Inferior parietal cortex (tissue), 1 donor: ENCODE data around the gene KCNJ8.
"Not testable (repeated sequence)": the region's sequence is repeated elsewhere in the genome, so short reads cannot be mapped to it uniquely, and the experiment has no call there.

Source experiments
- DNase-seq: peaks from one replicate; pipeline ENCODE4 v3.0.0-alpha.2; 2016; ENCODE audit errors: extremely low spot score

The KCNJ8 gene

GRCh38 chr12:21786041-21786531, 11.6 kb upstream of the KCNJ8 start:
- no peak for DNase-seq

DNA sequence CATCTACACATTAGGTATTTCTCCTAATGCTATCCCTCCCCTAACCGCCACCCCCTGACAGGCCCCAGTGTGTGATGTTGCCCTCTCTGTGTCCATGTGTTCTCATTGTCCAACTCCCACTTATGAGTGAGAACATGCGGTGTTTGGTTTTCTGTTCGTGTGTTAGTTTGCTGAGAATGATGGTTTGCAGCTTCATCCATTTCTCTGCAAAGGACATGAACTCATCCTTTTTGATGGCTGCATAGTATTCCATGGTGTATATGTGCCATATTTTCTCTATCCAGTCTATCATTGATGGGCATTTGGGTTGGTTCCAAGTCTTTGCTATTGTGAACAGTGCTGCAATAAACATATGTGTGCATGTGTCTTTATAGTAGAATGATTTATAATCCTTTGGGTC, 8.2 kb upstream of the KCNJ8 start:
- DNase-seq, result not testable (repeated sequence)

- DNase-seq, result no peak
Measured at GRCh38 chr12:21780786-21781185, 6.3 kb upstream of the KCNJ8 start.

GRCh38 chr12:21776175-21776574, 1.7 kb upstream of the KCNJ8 start:
- DNase-seq, result no peak

GRCh38 chr12:21775133-21775820, 771 bp upstream of the KCNJ8 start:
- DNase-seq, result no peak

GRCh38 chr12:21773806-21774205, 700 bp downstream of the KCNJ8 start:
- no peak for DNase-seq

DNA sequence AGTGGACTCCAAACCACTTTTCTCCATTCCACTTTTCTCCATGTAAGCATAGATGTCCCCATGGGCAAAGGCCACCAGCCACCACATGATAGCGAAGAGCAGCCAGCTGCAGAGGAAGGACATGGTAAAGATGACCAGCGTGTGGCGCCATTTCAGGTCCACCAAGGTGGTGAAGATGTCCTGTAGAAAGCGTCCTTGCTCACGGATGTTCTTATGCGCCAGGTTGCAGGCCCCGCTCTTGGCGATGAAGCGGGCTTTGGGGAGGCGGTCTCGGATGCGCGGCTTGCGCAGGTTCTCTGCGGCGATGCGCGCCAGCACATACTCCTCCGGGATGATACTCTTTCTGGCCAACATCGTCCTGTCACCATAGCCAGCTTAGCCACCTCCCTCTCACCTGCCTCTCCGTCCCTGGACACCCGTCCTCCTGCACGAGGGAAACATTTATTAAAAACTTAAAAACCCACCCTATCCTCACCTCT, 1.2 kb downstream of the KCNJ8 start:
- DNase-seq, result no peak

GRCh38 chr12:21771311-21771710, 3.2 kb downstream of the KCNJ8 start:
- DNase-seq, result no peak

- no peak for DNase-seq
Measured at GRCh38 chr12:21769307-21769706, 5.2 kb downstream of the KCNJ8 start.

DNA sequence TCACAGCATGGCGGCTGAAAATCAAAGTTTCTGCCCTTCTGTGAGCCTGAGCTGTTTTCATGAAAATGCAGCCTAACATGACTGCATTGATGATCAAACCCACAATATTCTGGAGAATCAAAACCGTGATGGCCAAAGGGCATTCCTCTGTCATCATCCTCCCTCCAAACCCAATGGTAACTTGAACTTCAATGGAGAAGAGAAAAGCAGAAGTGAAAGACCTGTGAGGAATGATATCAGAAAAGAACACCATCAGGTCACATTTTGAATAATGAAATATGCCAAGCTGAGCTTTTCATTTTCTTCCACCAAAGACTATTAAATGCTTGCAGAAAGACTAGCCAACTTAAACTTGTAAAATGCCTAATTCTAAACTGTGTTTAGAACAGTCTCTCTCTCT, 8.1 kb downstream of the KCNJ8 start:
- no peak for DNase-seq

GRCh38 chr12:21764950-21765349, 9.6 kb downstream of the KCNJ8 start:
- DNase-seq, result no peak

DNA sequence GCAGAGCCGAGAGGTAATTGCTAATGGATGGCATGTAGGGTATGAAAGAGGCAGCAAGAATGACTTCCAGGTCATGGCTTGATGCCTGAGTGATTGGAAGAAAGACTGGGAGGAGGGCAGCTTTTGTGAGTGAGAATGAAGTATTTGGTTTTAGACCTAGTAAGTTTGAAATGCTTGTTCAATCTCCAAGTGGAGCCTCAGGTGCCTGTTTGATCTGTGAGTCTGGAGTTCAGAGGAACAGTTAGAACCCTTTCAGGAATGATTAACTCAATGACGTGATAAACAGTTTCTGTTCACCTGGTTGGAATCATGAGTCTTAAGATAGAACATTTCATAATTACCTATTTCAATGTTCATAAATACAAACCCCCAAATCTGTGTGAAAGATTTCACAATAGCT, 10.4 kb downstream of the KCNJ8 start:
- DNase-seq, result no peak

- DNase-seq, result no peak
Measured at GRCh38 chr12:21763531-21763930, 11.0 kb downstream of the KCNJ8 start.

- DNase-seq, result no peak
Measured at GRCh38 chr12:21759737-21760136, 14.8 kb downstream of the KCNJ8 start.

GRCh38 chr12:21757735-21758134, 16.8 kb downstream of the KCNJ8 start:
- no peak for DNase-seq

DNA sequence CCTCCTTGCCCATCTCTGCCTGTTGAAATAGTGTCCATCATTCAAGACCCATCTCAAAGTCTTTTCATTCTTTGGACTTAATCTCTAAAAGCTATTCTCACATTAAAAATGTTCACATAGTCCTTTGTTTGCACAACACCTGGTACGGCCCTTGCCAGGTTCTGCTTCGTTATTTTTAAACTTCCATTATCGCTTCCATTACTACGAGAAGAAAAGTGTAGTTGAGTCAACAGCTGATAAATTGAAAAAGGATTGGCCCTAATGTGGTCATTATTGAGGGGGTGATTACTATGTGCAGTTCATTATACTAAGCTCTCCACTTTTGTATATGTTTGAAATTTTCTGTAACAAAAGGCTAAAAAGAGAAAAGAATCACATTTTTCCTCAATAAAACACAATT, 17.8 kb downstream of the KCNJ8 start:
- DNase-seq, result no peak

DNA sequence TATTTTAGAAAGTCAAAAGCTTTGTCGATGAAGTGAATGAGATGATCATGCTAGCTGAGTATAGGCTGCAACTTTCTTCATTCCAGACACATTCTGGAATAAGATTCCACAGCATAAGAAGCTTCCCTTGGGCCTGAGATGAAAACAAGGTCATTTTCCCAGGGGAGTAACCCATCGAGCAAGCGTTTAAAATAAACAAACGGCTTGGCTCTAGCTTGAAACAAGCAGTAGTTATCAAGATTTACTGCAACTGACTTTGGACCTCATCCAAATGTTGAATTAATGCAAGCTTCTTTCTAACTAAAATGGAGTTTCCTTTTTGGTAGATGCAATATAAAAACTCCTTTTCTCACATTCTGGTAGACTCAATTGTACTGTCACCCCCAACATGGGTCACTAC, 23.0 kb downstream of the KCNJ8 start:
- no peak for DNase-seq

GRCh38 chr12:21745258-21745657, 29.2 kb downstream of the KCNJ8 start:
- no peak for DNase-seq

GRCh38 chr12:21731144-21731543, 43.4 kb downstream of the KCNJ8 start:
- no peak for DNase-seq

GRCh38 chr12:21725731-21726130, 48.8 kb downstream of the KCNJ8 start:
- no peak for DNase-seq

- no peak for DNase-seq
Measured at GRCh38 chr12:21718944-21719650, 55.4 kb downstream of the KCNJ8 start.

DNA sequence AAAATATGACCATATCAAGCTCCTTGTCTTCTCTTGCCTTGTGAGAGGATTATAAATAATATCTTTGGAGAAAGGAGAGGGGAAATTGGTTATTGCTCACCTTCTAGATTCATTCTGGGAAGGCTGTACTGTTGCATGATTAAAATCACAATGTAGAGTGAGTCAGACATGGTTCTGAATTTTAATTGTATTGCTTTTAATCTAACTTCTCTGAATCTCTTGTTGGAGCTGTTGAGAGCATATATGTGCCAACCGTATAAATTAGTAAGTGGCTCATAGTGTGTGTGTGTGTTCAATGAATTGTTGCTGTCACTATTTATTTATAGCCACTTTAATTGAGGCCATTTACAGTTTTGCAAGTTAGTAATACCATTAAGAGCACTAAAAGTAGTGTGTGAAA, 56.1 kb downstream of the KCNJ8 start:
- DNase-seq, result no peak

DNA sequence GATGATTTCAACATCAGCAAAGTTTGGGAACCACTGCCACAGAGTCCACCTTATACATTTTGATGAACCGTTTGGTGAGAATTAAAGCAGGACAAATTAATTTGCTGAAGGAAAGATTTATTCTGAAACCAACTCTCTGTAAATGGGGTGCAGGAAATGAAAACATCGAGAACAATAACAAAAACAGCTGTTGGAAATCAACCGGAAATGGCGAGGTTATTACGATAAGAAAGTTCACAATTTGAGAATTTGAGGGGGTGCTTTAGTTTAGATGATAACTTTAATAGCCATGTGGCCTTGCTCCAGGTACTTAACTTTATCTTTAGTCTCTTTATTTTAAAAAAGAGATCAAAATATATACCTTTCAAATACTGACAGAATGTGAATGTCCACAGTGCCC, 56.7 kb downstream of the KCNJ8 start:
- DNase-seq, result no peak
